ENCODE data around the gene MISP.

- TF ChIP-seq CTCF (IDR thresholded peaks at IDR 0.05) (no peak), POLR2A (IDR thresholded peaks at IDR 0.05) (no peak)
Measured at GRCh38 chr19:801030-801860, 50.3 kb downstream of the MISP start.

All from transverse colon (tissue), 3 donors.